Amniotic stem cell (primary cell): Measurements from ENCODE around the gene CROCC.
A peak's percentile ranks its signal among the peaks of the same experiment; 100 is the strongest.

Source experiments
- DNase-seq: peaks from one replicate; lab custom pipeline; 2025; lab: John Stamatoyannopoulos, UW

CROCC gene

DNA sequence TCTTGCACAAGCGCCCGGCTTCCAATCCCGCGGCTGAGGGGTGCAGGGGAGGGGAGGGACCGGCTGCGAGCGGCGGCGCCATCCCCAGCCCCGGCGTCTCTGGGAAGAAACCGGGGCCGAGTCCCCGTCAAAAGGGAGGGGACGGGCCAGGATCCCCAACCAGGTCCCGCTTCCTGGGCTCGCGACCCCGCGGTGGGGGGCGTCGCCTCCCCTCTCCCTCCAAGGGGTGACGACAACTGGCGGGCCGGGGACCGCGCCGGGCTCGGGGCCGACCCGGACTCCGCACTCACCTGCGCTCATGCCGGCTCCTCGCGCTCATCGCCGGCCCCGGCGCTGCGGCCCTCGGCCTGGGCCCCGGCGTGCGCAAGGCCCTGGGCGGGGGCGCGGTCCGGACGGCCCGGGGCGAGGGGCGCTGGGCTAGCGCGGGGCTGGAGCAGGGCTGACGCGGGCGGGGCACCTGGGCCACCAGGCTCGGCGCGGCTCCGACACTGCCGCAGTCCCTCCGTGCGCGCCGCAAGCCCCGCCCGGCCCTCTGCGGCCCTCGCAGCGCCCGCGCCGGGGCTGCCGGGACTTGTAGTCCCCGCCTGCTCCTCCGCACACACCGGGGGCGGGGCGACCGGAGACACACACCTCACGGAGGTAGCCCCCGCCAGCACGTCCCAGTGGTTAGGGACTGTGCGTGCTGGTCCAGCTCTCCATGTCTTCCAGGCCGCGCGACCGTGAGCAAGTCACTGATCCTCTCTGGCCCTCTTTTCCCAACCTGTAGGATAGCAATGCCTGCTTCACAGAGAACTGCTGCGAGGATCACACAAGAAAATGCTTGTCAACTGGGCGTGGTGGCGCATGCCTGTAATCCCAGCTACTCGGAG lies 89.9 kb downstream of the CROCC start, which contains the start of gene ATP13A2:
Gene ATP13A2 (minus strand): TSS at position 490 of the 869 bp plus-strand sequence. CDS start 190 bp downstream, at position 300.
- DNase-seq: peak; percentile 28

DNA sequence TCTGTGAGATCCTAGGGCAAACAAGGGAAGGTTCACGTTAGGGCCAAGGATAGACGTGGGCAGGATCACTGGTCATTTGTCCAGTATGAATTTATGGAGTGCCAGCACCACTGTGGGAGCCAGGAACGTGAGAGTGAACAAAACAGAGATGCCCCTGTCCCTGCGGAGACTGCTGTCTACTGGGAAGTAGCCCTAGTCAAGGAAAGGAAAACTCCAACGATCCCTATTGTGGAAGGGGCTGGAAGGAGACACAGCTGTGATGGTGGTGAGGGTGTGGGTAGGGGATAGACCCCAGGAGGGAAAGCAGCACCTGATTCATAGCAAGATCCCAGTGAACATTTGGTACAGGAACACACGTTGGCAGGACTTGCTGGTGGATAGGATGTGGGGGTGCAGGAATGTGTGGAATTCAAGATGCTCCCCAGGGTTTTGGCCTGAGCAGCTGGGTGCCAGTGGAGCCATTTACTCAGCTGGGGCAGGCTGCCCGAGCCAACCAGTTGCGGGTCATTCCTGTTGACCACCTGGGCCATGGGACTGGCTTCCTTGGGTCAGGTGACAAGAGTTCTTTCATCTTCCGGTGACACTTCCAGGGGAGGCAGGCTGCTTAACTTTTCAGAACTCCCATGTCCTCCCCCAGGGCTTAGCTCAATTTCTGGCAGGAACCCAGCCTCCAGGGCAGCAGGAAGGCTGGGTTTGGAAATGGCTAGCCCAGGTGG lies 91.2 kb downstream of the CROCC start:
- DNase-seq: no peak

DNA sequence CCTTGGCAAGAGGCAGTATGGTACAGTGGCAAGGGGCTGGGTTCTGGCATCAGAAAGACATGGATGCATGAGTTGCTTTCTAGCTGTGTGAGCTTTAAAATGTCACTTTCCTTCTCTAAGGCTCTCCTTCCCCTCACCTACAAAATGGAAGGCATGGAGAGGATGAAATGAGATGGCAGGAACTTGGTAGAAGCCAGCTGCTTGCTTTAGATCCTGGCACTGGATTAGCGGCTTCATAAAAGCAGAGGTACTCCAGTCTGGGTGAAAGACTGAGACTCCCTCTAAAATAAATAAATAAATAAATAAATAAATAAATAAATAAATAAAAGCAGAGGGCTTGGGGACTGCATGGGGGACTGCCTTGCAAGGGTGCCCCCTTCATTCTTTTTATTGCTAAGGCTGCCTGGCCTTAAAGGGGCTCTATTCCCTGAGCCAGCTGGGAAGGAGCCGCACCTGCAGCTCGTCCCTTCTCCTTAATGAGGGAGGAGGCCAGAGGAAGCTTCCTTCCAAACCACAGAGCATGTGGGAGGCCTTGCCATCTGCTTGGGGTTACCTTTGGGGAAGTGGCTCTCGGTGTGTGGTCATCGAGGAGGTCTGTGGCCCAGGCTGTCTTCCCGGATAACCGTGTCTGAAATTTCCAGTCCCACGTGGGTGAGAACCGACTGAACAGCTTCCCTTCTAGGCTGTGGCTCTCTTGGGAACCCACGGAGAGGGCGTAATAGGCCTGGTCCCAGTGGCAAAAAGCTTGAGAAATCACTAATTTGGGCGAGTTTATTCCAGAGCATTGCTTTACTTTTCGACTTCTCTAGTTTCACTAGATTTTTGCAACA lies 92.0 kb downstream of the CROCC start:
- no peak for DNase-seq

DNA sequence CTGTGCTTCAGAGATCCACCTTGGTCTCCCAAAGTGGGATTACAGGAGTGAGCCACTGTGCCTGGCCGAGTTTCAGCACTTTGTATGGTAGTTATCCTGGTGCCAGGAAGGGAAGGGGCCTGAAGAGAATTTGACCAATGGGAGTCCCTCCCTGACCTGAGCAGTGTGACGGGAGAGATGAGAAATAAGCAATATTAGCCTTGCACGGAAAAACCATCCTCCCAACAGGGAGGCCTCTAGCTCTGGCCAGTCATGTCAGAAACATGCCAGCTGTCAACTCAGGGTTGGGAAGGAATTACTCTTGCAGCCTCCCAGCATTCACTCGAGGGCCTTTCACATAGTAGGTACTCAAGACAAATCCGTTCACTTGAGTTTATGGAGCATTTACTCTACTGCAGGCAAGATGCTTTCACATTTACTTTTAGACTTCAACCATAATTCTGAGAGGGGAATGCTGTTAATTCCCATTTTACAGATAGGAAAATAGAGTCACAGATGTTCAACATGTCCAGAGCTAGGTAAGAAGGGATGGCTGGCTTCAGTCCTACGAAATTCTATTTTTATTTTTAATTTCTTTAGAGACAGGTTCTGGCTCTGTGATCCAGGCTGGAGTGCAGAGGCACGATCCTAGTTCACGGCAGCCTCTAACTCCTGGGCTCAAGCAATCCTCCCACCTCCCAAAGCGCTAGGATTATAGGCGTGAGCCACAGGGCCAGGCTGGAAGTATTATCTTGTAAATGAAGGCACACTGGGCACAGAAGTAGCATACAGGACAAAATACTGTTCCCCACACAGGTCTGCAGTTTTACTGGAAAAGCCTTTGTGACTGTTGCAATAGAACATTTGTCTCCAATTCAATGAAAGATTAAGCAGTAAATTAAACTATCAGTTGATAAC lies 93.2 kb downstream of the CROCC start:
- DNase-seq: no peak

DNA sequence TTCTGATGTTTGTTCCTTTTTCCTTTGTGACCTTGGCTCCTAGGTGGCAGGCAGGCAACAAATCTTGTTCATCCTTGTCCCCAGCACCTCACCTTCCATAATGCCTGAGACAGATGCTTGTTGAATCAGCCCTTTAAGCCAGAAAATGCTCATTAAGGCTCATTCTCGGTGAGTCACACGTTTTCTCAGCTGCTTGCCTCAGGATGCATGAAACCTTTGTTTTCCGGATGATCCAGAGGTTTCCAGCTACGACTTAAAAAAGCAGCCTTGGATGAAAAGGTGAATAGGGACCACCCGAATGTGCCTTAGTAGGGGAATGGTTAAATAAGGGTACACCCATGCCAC lies 94.6 kb downstream of the CROCC start:
- DNase-seq: no peak

DNA sequence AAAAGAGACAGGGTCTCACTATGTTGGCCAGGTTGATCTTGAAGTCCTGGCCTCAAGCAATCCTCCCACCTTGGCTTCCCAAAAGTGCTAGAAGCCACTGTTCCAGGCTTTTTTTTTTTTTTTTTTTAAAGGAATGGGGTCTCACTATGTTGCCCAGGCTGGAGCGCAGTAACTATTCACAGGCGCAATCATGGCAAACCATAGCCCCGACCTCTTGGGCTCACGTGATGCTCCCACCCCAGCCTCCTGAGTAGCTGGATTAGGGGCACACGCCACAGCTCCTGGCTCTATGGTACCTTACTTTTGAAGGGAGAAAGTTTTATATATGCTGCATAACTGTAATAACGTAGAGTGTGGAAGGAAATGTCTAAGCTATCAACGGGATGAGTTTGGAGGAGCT lies 95.7 kb downstream of the CROCC start:
- DNase-seq: no peak

DNA sequence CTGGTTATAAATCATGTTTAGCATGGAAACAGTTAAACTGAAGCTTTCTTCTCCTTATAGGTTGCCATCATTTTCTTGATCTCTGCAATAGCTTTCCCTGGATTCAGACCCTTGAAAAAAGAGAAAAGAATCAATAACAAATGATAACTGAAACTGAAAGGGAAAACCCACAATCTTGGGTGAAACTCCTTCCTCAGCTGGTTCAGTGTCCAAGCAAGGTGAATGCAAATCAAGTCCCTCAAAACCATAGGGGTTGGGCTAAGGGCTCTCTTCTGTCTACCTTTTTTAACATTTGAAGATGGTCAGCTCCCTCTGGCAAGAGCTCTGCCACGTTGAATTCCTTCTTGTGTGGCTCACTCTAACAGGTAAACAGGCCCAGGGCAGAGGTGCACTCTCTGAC lies 97.1 kb downstream of the CROCC start:
- DNase-seq: no peak

DNA sequence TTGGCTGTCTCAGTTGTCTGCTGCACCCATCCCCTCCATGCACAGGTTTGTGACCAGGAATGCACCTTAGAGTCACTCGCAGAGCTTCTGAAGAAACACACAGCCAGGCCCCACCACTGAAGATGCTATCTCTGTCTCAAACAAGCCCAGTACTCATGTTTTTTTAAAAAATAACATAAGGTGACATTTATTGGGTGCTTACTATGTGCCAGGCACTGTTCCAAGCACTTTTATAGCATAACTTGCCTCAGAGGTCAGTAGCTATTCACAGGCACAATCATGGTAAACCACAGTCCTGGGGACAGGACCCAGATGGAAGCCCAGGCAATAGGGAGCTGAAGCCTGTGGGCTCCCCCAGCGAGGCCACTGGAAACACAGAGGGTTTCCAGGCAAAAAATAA lies 98.8 kb downstream of the CROCC start:
- no peak for DNase-seq

DNA sequence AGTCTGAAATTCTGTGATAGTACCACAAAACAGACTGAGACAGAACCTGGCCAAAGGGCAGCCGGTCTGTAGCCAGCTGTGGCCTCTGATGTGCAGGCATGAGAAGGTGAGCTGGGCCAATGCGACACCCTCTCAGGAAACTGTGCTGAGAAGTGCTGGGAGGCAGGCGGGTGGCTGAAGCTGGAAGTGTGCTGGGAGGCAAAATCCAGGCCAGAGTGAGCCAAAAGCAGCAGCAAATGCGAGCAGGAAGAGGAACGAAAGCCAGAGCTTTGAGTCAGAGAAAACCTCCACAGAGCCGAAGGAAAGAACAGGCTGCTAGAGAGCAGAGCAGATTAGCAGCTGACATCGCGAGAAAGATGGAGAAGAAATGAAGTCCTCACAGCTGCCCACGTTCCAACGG lies 100.2 kb downstream of the CROCC start:
- no peak for DNase-seq
